A549 (cell line): ENCODE results near the gene PRKAG2.

Source experiments
- CBX2 ChIP-seq: fragments of 200-600 bp; sonication (generic); IDR thresholded peaks from 2 replicates; pipeline ENCODE4 v1.6.1; 2016; ENCODE audit warnings: low read depth, mild to moderate bottlenecking, borderline replicate concordance
- JUN ChIP-seq, 2 experiments: fragments of >200 bp; sonication (Bioruptor Twin); formaldehyde crosslinking; IDR thresholded peaks; 2 replicates in 1 of 2; 3 replicates in 1 of 2; pipeline ENCODE4 v1.6.1; 2016 to 2017
- JUNB ChIP-seq: fragments of >200 bp; sonication (Bioruptor Twin); formaldehyde crosslinking; IDR thresholded peaks from 2 replicates; pipeline ENCODE4 v1.6.1; 2016
- NR3C1 ChIP-seq: fragments of >200 bp; sonication (Bioruptor Twin); formaldehyde crosslinking; IDR thresholded peaks from 3 replicates; pipeline ENCODE4 v1.6.1; 2017
- POLR2AphosphoS2 ChIP-seq: conservative IDR thresholded peaks from 2 replicates; pipeline ENCODE4 v1.6.1; 2012; ENCODE audit warnings: low read length, improper control_type of control experiment, inconsistent platforms
- RAD21 ChIP-seq, 2 experiments: fragments of >200 bp in 1 of 2; sonication (Bioruptor Twin) in 1 of 2; formaldehyde crosslinking in 1 of 2; IDR thresholded peaks in 1 of 2; conservative IDR thresholded peaks in 1 of 2; 2 replicates in 1 of 2; 3 replicates in 1 of 2; pipeline ENCODE4 v1.6.1; 2012 to 2018; ENCODE audit warnings: inconsistent platforms in 1 of 2
- TF ChIP-seq, protein P1 (sequence below): fragments of >200 bp; sonication (Bioruptor Twin); formaldehyde crosslinking; IDR thresholded peaks from 3 replicates; pipeline ENCODE4 v1.5.1; 2016
- TF ChIP-seq, protein P2 (sequence below): IDR thresholded peaks from 2 replicates; pipeline ENCODE4 v1.6.1; 2012

DNA sequence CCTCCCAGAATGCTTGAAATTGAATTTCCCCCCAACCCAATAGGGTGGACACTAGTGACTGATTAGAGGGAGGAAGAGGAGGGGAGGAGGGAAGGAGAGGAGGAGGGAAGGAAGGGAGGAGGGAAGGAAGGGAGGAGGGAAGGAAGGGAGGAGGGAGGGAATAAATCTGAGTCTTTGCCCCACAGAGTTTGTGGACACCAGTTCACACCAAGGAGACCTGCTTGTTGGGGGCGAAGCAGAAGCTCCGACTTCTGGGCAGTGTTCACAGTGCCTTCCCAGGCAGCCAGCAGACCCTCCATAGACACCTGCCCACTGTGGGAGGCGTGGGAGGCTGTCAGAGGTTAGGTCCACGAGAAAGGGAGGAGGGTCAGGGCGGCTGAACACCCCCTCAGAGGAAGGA lies 44.8 kb downstream of the PRKAG2 start:
- TF ChIP-seq RAD21 (conservative IDR thresholded peaks at IDR 0.05 in 1 of 2, IDR thresholded peaks at IDR 0.05 in 1 of 2): no peak
- TF ChIP-seq, protein P1, sequence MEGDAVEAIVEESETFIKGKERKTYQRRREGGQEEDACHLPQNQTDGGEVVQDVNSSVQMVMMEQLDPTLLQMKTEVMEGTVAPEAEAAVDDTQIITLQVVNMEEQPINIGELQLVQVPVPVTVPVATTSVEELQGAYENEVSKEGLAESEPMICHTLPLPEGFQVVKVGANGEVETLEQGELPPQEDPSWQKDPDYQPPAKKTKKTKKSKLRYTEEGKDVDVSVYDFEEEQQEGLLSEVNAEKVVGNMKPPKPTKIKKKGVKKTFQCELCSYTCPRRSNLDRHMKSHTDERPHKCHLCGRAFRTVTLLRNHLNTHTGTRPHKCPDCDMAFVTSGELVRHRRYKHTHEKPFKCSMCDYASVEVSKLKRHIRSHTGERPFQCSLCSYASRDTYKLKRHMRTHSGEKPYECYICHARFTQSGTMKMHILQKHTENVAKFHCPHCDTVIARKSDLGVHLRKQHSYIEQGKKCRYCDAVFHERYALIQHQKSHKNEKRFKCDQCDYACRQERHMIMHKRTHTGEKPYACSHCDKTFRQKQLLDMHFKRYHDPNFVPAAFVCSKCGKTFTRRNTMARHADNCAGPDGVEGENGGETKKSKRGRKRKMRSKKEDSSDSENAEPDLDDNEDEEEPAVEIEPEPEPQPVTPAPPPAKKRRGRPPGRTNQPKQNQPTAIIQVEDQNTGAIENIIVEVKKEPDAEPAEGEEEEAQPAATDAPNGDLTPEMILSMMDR: no peak
- TF ChIP-seq, protein P2, sequence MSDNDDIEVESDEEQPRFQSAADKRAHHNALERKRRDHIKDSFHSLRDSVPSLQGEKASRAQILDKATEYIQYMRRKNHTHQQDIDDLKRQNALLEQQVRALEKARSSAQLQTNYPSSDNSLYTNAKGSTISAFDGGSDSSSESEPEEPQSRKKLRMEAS: no peak
- no peak for TF ChIP-seq POLR2AphosphoS2
- no peak for TF ChIP-seq JUN (IDR thresholded peaks at IDR 0.05)
- TF ChIP-seq JUNB: no peak
- no peak for TF ChIP-seq CBX2
- TF ChIP-seq NR3C1: no peak
